OCI-LY3 (cell line): ENCODE results near the gene SMCO1.

Experiments used
- EZH2phosphoT487 ChIP-seq: fragments of 200-600 bp; shearing (Covaris generic); IDR thresholded peaks from 2 replicates; pipeline ENCODE4 v1.6.1; 2018; ENCODE audit warnings: antibody characterized with exemption, mixed run types, low read depth
- TF ChIP-seq, protein P1 (sequence below): fragments of 200-600, 300-600 bp; sonication (generic); IDR thresholded peaks from 2 replicates; pipeline ENCODE4 v1.5.1; 2014; ENCODE audit warnings: antibody characterized with exemption, low read length, low read depth

DNA sequence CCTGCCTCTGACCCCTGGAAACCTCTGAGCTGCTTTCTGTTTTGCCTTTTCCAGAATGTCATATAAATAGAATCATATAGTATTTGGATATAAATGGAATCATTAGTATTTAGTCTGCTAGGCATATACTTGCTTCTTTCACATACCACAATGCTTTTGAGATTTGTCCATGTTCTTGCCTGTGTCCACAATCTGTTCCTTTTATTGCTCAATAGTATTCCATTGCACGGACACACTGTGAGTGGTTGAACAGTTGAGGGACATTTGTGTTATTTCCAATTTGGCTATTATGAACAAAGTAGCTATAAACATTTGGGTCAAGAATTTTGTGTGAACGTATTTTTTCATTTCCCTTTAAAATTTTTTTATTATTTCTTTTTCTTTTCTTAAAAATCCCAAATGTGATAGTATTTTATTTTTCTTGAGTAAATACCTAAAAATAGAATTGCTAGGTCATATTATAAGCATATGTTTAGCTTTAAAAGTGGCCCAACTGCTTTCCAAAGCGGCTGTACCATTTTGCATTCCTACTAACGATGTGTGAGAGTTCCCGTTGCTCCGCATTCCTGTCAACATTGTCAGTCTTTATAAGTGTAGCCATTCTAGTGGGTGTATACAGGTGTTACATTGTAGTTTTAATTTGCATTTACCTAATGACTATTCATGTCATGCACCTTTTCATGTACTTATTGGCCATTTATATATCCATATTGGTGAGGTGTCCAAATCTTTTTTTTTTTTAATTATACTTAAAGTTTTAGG is 26.7 kb upstream of the SMCO1 start:
- TF ChIP-seq, protein P1, sequence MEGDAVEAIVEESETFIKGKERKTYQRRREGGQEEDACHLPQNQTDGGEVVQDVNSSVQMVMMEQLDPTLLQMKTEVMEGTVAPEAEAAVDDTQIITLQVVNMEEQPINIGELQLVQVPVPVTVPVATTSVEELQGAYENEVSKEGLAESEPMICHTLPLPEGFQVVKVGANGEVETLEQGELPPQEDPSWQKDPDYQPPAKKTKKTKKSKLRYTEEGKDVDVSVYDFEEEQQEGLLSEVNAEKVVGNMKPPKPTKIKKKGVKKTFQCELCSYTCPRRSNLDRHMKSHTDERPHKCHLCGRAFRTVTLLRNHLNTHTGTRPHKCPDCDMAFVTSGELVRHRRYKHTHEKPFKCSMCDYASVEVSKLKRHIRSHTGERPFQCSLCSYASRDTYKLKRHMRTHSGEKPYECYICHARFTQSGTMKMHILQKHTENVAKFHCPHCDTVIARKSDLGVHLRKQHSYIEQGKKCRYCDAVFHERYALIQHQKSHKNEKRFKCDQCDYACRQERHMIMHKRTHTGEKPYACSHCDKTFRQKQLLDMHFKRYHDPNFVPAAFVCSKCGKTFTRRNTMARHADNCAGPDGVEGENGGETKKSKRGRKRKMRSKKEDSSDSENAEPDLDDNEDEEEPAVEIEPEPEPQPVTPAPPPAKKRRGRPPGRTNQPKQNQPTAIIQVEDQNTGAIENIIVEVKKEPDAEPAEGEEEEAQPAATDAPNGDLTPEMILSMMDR, result no peak
- TF ChIP-seq EZH2phosphoT487, result no peak
